ENCODE results near the gene REM2.

Gene REM2

GRCh38 chr14:22925513-22925912 lies 42.5 kb downstream of the REM2 start:
- TF ChIP-seq FOXM1 (IDR thresholded peaks at IDR 0.05; ENCODE audit: borderline replicate concordance), result no peak
- TF ChIP-seq LEF1 (IDR thresholded peaks at IDR 0.05; ENCODE audit: borderline replicate concordance), result no peak
- TF ChIP-seq CTBP1 (IDR thresholded peaks at IDR 0.05; ENCODE audit: borderline replicate concordance), result no peak
- no peak for TF ChIP-seq ARNT (IDR thresholded peaks at IDR 0.05)
- TF ChIP-seq TARDBP (IDR thresholded peaks at IDR 0.05), result no peak
- no peak for TF ChIP-seq SUZ12 (IDR thresholded peaks at IDR 0.05)
- TF ChIP-seq FOXK2 (IDR thresholded peaks at IDR 0.05), result no peak
- no peak for TF ChIP-seq ZNF384 (IDR thresholded peaks at IDR 0.05)
- TF ChIP-seq NFRKB (IDR thresholded peaks at IDR 0.05), result no peak
- no peak for TF ChIP-seq L3MBTL2 (conservative IDR thresholded peaks at IDR 0.05)
- TF ChIP-seq FOXA1 (IDR thresholded peaks at IDR 0.05), result no peak
- no peak for TF ChIP-seq HDGF (IDR thresholded peaks at IDR 0.05; ENCODE audit: borderline replicate concordance)
- no peak for TF ChIP-seq BHLHE40 (IDR thresholded peaks at IDR 0.05; ENCODE audit: borderline replicate concordance)
- TF ChIP-seq ELF4 (IDR thresholded peaks at IDR 0.05), result no peak
- no peak for TF ChIP-seq SP1 (IDR thresholded peaks at IDR 0.05)
- no peak for TF ChIP-seq PKNOX1 (IDR thresholded peaks at IDR 0.05)
- POLR2A ChIA-PET, result no interaction called here
- DNase-seq (ENCODE audit: extremely low spot score), result no peak
- CTCF ChIA-PET, result no interaction called here

- DNase-seq (ENCODE audit: extremely low spot score), result no peak
- TF ChIP-seq TARDBP (IDR thresholded peaks at IDR 0.05), result no peak
- no peak for TF ChIP-seq ARNT (IDR thresholded peaks at IDR 0.05)
- no peak for TF ChIP-seq SUZ12 (IDR thresholded peaks at IDR 0.05)
- TF ChIP-seq ZNF384 (IDR thresholded peaks at IDR 0.05), result no peak
- no peak for TF ChIP-seq LEF1 (IDR thresholded peaks at IDR 0.05; ENCODE audit: borderline replicate concordance)
- no peak for TF ChIP-seq FOXA1 (IDR thresholded peaks at IDR 0.05)
- no peak for TF ChIP-seq ELF4 (IDR thresholded peaks at IDR 0.05)
- TF ChIP-seq PKNOX1 (IDR thresholded peaks at IDR 0.05), result no peak
- TF ChIP-seq HDGF (IDR thresholded peaks at IDR 0.05; ENCODE audit: borderline replicate concordance), result no peak
- TF ChIP-seq FOXK2 (IDR thresholded peaks at IDR 0.05), result no peak
- no peak for TF ChIP-seq BHLHE40 (IDR thresholded peaks at IDR 0.05; ENCODE audit: borderline replicate concordance)
- TF ChIP-seq L3MBTL2 (conservative IDR thresholded peaks at IDR 0.05), result no peak
- TF ChIP-seq NFRKB (IDR thresholded peaks at IDR 0.05), result no peak
- no peak for TF ChIP-seq CTBP1 (IDR thresholded peaks at IDR 0.05; ENCODE audit: borderline replicate concordance)
- ChIA-PET POLR2A (no interaction called here), CTCF (no interaction called here)
Measured at GRCh38 chr14:22926316-22926715, 43.3 kb downstream of the REM2 start.

GRCh38 chr14:22928237-22929103 lies 45.4 kb downstream of the REM2 start:
- ChIA-PET CTCF (interaction anchor here (1.1 to 3.0 kb wide), 5 partner anchors 9 to 144 kb away, joined by 3 to 21 read pairs (median 5); partner anchors contain the start of gene RBM23), POLR2A (interaction anchor here (1.2 to 4.6 kb wide), 8 partner anchors 9 to 130 kb away, joined by 3 to 50 read pairs (median 13); partner anchors contain the start of genes AJUBA, HAUS4 and RBM23)
- DNase-seq (ENCODE audit: extremely low spot score), result no peak
- no peak for TF ChIP-seq SUZ12 (IDR thresholded peaks at IDR 0.05)
- TF ChIP-seq LEF1 (IDR thresholded peaks at IDR 0.05; ENCODE audit: borderline replicate concordance), result no peak
- no peak for TF ChIP-seq NFRKB (IDR thresholded peaks at IDR 0.05)
- no peak for TF ChIP-seq FOXK2 (IDR thresholded peaks at IDR 0.05)

- POLR2A ChIA-PET, result interaction anchor here (0.6 to 4.6 kb wide), 13 partner anchors 10 to 166 kb away, joined by 3 to 50 read pairs (median 6); partner anchors contain the start of genes AJUBA, HAUS4 and RBM23
- TF ChIP-seq ELF4 (IDR thresholded peaks at IDR 0.05) (no peak), CTBP1 (IDR thresholded peaks at IDR 0.05; ENCODE audit: borderline replicate concordance) (peak; percentile 26; the same call in 1 of the 2 replicates), FOXK2 (IDR thresholded peaks at IDR 0.05) (no peak), BHLHE40 (IDR thresholded peaks at IDR 0.05; ENCODE audit: borderline replicate concordance) (no peak), FOXM1 (IDR thresholded peaks at IDR 0.05; ENCODE audit: borderline replicate concordance) (no peak; the same call in 1 of the 2 replicates), SUZ12 (IDR thresholded peaks at IDR 0.05) (no peak), L3MBTL2 (conservative IDR thresholded peaks at IDR 0.05) (peak; percentile 51; the same call in 1 of the 2 replicates), PKNOX1 (IDR thresholded peaks at IDR 0.05) (peak; percentile 86), ARNT (IDR thresholded peaks at IDR 0.05) (no peak), TARDBP (IDR thresholded peaks at IDR 0.05) (peak; percentile 48; the same call in 1 of the 2 replicates), ZNF384 (IDR thresholded peaks at IDR 0.05) (no peak), SP1 (IDR thresholded peaks at IDR 0.05) (no peak), NFRKB (IDR thresholded peaks at IDR 0.05) (peak; percentile 59; the same call in 1 of the 2 replicates), FOXA1 (IDR thresholded peaks at IDR 0.05) (no peak), LEF1 (IDR thresholded peaks at IDR 0.05; ENCODE audit: borderline replicate concordance) (no peak), HDGF (IDR thresholded peaks at IDR 0.05; ENCODE audit: borderline replicate concordance) (no peak)
Measured at GRCh38 chr14:22929104-22929960, 46.3 kb downstream of the REM2 start, which contains the start of gene PRMT5. TSS of gene PRMT5 (minus strand) at chr14:22929376. CDS start at chr14:22929361, 15 bp downstream.

More at GRCh38 chr14:22929104-22929960, 46.3 kb downstream of the REM2 start, which contains the start of gene PRMT5:
- peak; percentile 93 for DNase-seq (ENCODE audit: extremely low spot score)
- CTCF ChIA-PET, result interaction anchor here (0.6 to 3.0 kb wide), 20 partner anchors 10 to 1959 kb away, joined by 3 to 21 read pairs (median 5); partner anchors contain the start of genes HAUS4, LRP10 and RBM23
